K562 (cell line): ENCODE measurements around the gene DENND4C. TPM values are rescaled to one million over a fixed set of nuclear protein-coding genes. Genes with fewer than 3 reads are reported as not detected.
A peak's percentile ranks its signal among the peaks of the same experiment; 100 is the strongest.

Experiments used
- ATAC-seq: fragments of 200-7000 bp; cut with Tn5 transposase; 3 replicates; pipeline ENCODE4 v1.9.1; 2020; ENCODE audit warnings: moderate library complexity
- BruUV-seq: library from RNA; stranded (reverse); fragments of 400-500 nt; replicated peaks from 2 replicates; lab custom pipeline; 2021; lab: Mats Ljungman, UMichigan
- CTCF ChIA-PET: fragments of 300-600 bp; formaldehyde crosslinking; extraction: SDS; loops from one replicate; lab custom pipeline; 2021; ENCODE audit warnings: low intra/inter-chr PET ratio; lab: Yijun Ruan, JAX
- POLR2A ChIA-PET: fragments of 300-600, 350-650 bp; sonication (Branson Sonifier 250); formaldehyde crosslinking; extraction: SDS; loops from one replicate; lab custom pipeline; 2021; ENCODE audit warnings: antibody characterized with exemption, inconsistent platforms; lab: Yijun Ruan, JAX
- DNase-seq, 4 experiments: peaks; one replicate each; pipeline versions ENCODE4 v3.0.0 to v3.0.0-alpha.2; 2011 to 2018; ENCODE audit warnings: low spot score in 3 of 4, mixed read lengths in 3 of 4; ENCODE audit errors: extremely low read depth in 1 of 4
- FAIRE-seq: peaks from 2 replicates; lab custom pipeline; 2011; peaks lifted over from hg19 to GRCh38; lab: Jason Lieb, UNC
- H2AFZ ChIP-seq: 2 replicates; pipeline ENCODE4 v1.6.0; 2011; ENCODE audit warnings: low read depth, low read length, control low read depth, inconsistent platforms
- H3K27ac ChIP-seq: fragments of 200-600 bp; 3 replicates; pipeline ENCODE4 v1.8.0; 2011; ENCODE audit warnings: low read depth, mild to moderate bottlenecking, control low read depth, inconsistent platforms, low read length, moderate library complexity, mixed read lengths; ENCODE audit errors: extremely low read depth
- H3K27me3 ChIP-seq, 2 experiments: fragments of 300-600 bp in 1 of 2; 2 replicates in 1 of 2; 3 replicates in 1 of 2; pipeline versions ENCODE4 v1.6.0 to v1.8.0; 2011; ENCODE audit warnings: inconsistent platforms in 2 of 2, low read length in 2 of 2, mild to moderate bottlenecking in 1 of 2, mixed read lengths in 1 of 2, moderate library complexity in 1 of 2; ENCODE audit not compliant: control insufficient read depth in 2 of 2, insufficient read depth in 2 of 2
- H3K36me3 ChIP-seq: fragments of 300-600 bp; 3 replicates; pipeline ENCODE4 v1.8.0; 2011; ENCODE audit warnings: mild to moderate bottlenecking, low read length, inconsistent platforms; ENCODE audit not compliant: control insufficient read depth, insufficient read depth
- H3K4me1 ChIP-seq, 2 experiments: fragments of 200-600 bp in 1 of 2; replicated peaks in 1 of 2; 2 replicates in 1 of 2; 3 replicates in 1 of 2; pipeline versions ENCODE4 v1.5.1 to v1.8.0; 2011; ENCODE audit warnings: inconsistent platforms in 2 of 2, low read length in 2 of 2, mild to moderate bottlenecking in 1 of 2, mixed read lengths in 1 of 2, moderate library complexity in 1 of 2; ENCODE audit not compliant: control insufficient read depth in 2 of 2, insufficient read depth in 2 of 2
- H3K4me2 ChIP-seq: 2 replicates; pipeline ENCODE4 v1.6.1; 2011; ENCODE audit warnings: low read length, control low read depth, inconsistent platforms, mixed read lengths; ENCODE audit not compliant: insufficient read depth
- H3K4me3 ChIP-seq: fragments of 200-600 bp; sonication (generic), shearing (Covaris generic); 2 replicates; pipeline ENCODE4 v1.5.1; 2016; ENCODE audit warnings: control low read depth, inconsistent platforms
- H3K79me2 ChIP-seq: fragments of 200-600 bp; 3 replicates; pipeline ENCODE4 v1.8.0; 2011; ENCODE audit warnings: low read length, inconsistent platforms; ENCODE audit not compliant: control insufficient read depth, insufficient read depth
- H3K9ac ChIP-seq, 2 experiments: 2 replicates each; pipeline versions ENCODE4 v1.6.0 to v1.6.1; 2011; ENCODE audit warnings: low read depth in 2 of 2, low read length in 2 of 2, control low read depth in 1 of 2, inconsistent platforms in 1 of 2, mild to moderate bottlenecking in 1 of 2, mixed read lengths in 1 of 2; ENCODE audit not compliant: insufficient read depth in 1 of 2
- H3K9me1 ChIP-seq: one replicate; pipeline ENCODE4 v1.6.0; 2011; ENCODE audit warnings: inconsistent platforms, mild to moderate bottlenecking, low read length, moderate library complexity; ENCODE audit not compliant: control insufficient read depth, insufficient read depth
- H3K9me3 ChIP-seq: replicated peaks from 2 replicates; pipeline ENCODE4 v1.5.1; 2011; ENCODE audit warnings: low read depth, low read length, inconsistent platforms; ENCODE audit not compliant: control insufficient read depth, insufficient read depth
- H4K20me1 ChIP-seq: replicated peaks from 2 replicates; pipeline ENCODE4 v1.6.1; 2011; ENCODE audit warnings: low read length, inconsistent platforms, mixed read lengths; ENCODE audit not compliant: control insufficient read depth, insufficient read depth
- ATF1 ChIP-seq, 2 experiments: fragments of 450-650 bp in 1 of 2; IDR thresholded peaks; 2 replicates each; pipeline ENCODE4 v1.6.1; 2016; ENCODE audit warnings: missing compliant biosample characterization in 1 of 2, missing genetic modification characterization in 1 of 2
- CBFB ChIP-seq: sonication (generic); formaldehyde crosslinking; IDR thresholded peaks from 2 replicates; pipeline ENCODE4 v1.4.0; 2020; ENCODE audit warnings: mild to moderate bottlenecking, missing genetic modification reagents
- CBX8 ChIP-seq: fragments of 200-600 bp; sonication (generic); IDR thresholded peaks from 2 replicates; pipeline ENCODE4 v1.6.1; 2012; ENCODE audit warnings: borderline replicate concordance, mixed run types, low read depth, mild to moderate bottlenecking, moderate library complexity, mixed read lengths, low read length, control low read depth, inconsistent platforms; ENCODE audit not compliant: poor library complexity, severe bottlenecking; ENCODE audit errors: extremely low read depth
- HDGF ChIP-seq: fragments of 450-650 bp; IDR thresholded peaks from 2 replicates; pipeline ENCODE4 v1.6.1; 2016
- NONO ChIP-seq, 2 experiments: fragments of 200-400 bp in 1 of 2; fragments of 450-650 bp in 1 of 2; formaldehyde crosslinking in 1 of 2; IDR thresholded peaks; 2 replicates each; pipeline ENCODE4 v1.6.1; 2017; ENCODE audit warnings: low read depth in 2 of 2, mild to moderate bottlenecking in 2 of 2, moderate library complexity in 2 of 2, low read length in 1 of 2
- ZNF121 ChIP-seq: sonication (generic); formaldehyde crosslinking; conservative IDR thresholded peaks from 2 replicates; pipeline ENCODE4 v1.8.0; 2022; ENCODE audit warnings: missing genetic modification reagents
- ZNF408 ChIP-seq: fragments of 250-450 bp; sonication (Bioruptor Pico); IDR thresholded peaks from 2 replicates; pipeline ENCODE4 v1.4.0; 2020; ENCODE audit warnings: low read depth, mild to moderate bottlenecking, moderate library complexity
- WGBS: fragments of 100-300 bp; shearing (Covaris generic); methylation state at CpG from one replicate; pipeline ENCODE4 v1.1.6; 2016; ENCODE audit warnings: low coverage, mixed read lengths; ENCODE audit not compliant: insufficient coverage; ENCODE audit errors: missing lambda C conversion rate; 5-methylcytosine and 5-hydroxymethylcytosine counted together
- in situ Hi-C: fragments of 300-500 bp; cut with MboI; formaldehyde crosslinking; loops from 4 replicates; pipeline ENCODE4 v1.15.0; 2018; ENCODE audit warnings: inconsistent platforms, mixed read lengths
- intact Hi-C: fragments of 100-400 bp; cut with micrococcal nuclease; formaldehyde crosslinking; loops from 2 replicates; pipeline ENCODE4 v1.14.2; 2022
- polyA plus RNA-seq, 8 experiments: library from polyadenylated mRNA; depleted of rRNA in 4 of 8; stranded (reverse) in 5 of 8; unstranded in 3 of 8; fragments of >200 nt; fragmentation: Nextera tagmentation in 2 of 8; fragmentation: Illumina TruSeq in 1 of 8; extraction: Ambion mirVana in 2 of 8; extraction: Trizol in 1 of 8; gene quantifications; 2 replicates each; pipeline versions ENCODE4 v1.2.1 to v1.2.3, GENCODE V29; 2011 to 2014; ENCODE audit warnings: inconsistent platforms in 1 of 8, missing spikeins in 1 of 8
- total RNA-seq, 7 experiments: library from RNA; depleted of rRNA in 6 of 7; stranded (reverse); fragments of >200 nt in 6 of 7; fragmentation: Illumina TruSeq in 2 of 7; extraction: Trizol in 2 of 7; gene quantifications; 2 replicates each; pipeline versions ENCODE4 v1.2.1 to v1.2.3, GENCODE V29; 2011 to 2021; ENCODE audit warnings: low replicate concordance in 1 of 7
- TF ChIP-seq, protein P1 (sequence below): fragments of 250-450 bp; sonication (Bioruptor Pico); IDR thresholded peaks from 2 replicates; pipeline ENCODE4 v1.9.0; 2021; ENCODE audit warnings: mild to moderate bottlenecking, inconsistent platforms

DENND4C gene
- total and polyA plus RNA-seq, 9 of the 15 experiments (the other 6 are each of a cell fraction or from before 2014, with no cell fraction given) = 4.8 to 31.8 (median 13.9) TPM

DNA sequence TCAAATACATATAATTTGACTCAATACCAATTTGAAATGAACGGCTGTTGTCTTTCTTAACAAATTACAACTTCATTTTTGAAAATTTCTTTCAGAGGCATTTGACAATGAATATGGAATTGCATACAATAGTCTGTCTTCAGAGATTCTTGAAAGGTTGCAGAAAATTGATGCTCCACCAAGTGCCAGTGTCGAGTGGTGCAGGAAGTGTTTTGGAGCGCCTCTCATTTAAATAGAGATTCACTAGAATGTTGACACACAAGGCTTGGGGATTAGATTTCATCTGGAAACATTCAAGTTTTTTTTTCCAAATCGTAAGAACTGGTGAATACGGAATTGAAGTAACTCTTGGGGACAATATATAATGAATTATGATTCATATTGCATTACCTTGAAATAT, 141.4 kb downstream of the DENND4C start:
- ChIA-PET POLR2A (no interaction called here), CTCF (no interaction called here)
- 60% methylated on average over 5 of the region's 5 CpGs for WGBS
- H3K27me3 ChIP-seq = no peaks in the 10 kb centered on the region
- no peak overlapping the region for H3K27ac ChIP-seq
- no peak overlapping the region for H3K9ac ChIP-seq
- intact Hi-C loops (no loop called here), in situ Hi-C loops (no loop called here)
- no peak overlapping the region for H3K4me3 ChIP-seq
- peaks cover 52% of the 10 kb centered on the region for H3K36me3 ChIP-seq
- H3K9me1 ChIP-seq = no peaks in the 10 kb centered on the region
- no peaks in the 10 kb centered on the region for H3K9me3 ChIP-seq
- TF ChIP-seq CBX8 (no peak), ATF1 (CRISPR knock-in tag; IDR thresholded peaks at IDR 0.05) (no peak), ATF1 (tag; IDR thresholded peaks at IDR 0.05) (no peak), CBFB (no peak)
- no peak overlapping the region for H3K4me2 ChIP-seq
- 0 out of 2 replicates have a peak, but pooled peaks cover 2% of the 10 kb centered on the region for H4K20me1 ChIP-seq
- FAIRE-seq (peak; percentile 70), ATAC-seq (peak; percentile 40), DNase-seq (no peak)
- H2AFZ ChIP-seq = no peak overlapping the region
- no peaks in the 10 kb centered on the region; a peak in 1 of 5 replicates for H3K4me1 ChIP-seq
- no TSS peak for BruUV-seq
- peaks cover 9% of the 10 kb centered on the region for H3K79me2 ChIP-seq

DNA sequence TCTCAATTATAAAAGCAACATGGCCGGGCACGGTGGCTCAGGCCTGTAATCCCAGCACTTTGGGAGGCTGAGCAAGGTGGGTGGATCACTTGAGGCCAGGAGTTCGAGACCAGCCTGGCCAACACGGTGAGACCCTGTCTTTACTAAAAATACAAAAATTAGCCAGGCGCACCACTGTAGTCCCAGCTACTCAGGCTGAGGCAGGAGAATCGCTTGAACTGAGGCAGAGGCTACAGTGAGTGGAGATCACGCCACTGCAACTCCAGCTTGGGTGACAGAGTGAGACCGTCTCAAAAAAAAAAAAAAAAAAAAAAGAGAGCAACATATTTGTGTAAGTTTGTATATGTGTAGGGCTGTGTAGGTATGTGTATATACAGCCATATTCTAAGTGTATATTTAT, 142.1 kb downstream of the DENND4C start:
- TF ChIP-seq, protein P1, sequence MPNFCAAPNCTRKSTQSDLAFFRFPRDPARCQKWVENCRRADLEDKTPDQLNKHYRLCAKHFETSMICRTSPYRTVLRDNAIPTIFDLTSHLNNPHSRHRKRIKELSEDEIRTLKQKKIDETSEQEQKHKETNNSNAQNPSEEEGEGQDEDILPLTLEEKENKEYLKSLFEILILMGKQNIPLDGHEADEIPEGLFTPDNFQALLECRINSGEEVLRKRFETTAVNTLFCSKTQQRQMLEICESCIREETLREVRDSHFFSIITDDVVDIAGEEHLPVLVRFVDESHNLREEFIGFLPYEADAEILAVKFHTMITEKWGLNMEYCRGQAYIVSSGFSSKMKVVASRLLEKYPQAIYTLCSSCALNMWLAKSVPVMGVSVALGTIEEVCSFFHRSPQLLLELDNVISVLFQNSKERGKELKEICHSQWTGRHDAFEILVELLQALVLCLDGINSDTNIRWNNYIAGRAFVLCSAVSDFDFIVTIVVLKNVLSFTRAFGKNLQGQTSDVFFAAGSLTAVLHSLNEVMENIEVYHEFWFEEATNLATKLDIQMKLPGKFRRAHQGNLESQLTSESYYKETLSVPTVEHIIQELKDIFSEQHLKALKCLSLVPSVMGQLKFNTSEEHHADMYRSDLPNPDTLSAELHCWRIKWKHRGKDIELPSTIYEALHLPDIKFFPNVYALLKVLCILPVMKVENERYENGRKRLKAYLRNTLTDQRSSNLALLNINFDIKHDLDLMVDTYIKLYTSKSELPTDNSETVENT (CRISPR knock-in tag) = no peak
- TF ChIP-seq HDGF (no peak), NONO (IDR thresholded peaks at IDR 0.05; ENCODE audit: low read depth in 2 of 2, low read length in 1 of 2) (no peak), ZNF408 (CRISPR knock-in tag) (no peak), ZNF121 (CRISPR knock-in tag) (0 out of 2 replicates have a peak, but pooled peaks have one; percentile 13)
- Histone ChIP-seq H3K4me2 (no peak overlapping the region), H3K4me3 (no peak overlapping the region), H3K9me1 (no peaks in the 10 kb centered on the region), H3K27ac (no peak overlapping the region), H3K9ac (no peak overlapping the region), H2AFZ (no peak overlapping the region), H3K9me3 (no peaks in the 10 kb centered on the region), H4K20me1 (0 out of 2 replicates have a peak, but pooled peaks cover 3% of the 10 kb centered on the region), H3K36me3 (peaks cover 58% of the 10 kb centered on the region), H3K4me1 (no peaks in the 10 kb centered on the region; a peak in 1 of 5 replicates), H3K27me3 (no peaks in the 10 kb centered on the region), H3K79me2 (peaks cover 15% of the 10 kb centered on the region)
- DNase-seq (no peak), FAIRE-seq (no peak), ATAC-seq (peak; percentile 11; the same call in 2 of the 3 replicates)
- ChIA-PET POLR2A (no interaction called here), CTCF (no interaction called here)
- WGBS = 63% methylated on average over 3 of the region's 8 CpGs
- TSS peak; percentile 23 for BruUV-seq
- in situ Hi-C loops = no loop called here
- intact Hi-C loops = no loop called here
